Measurements from ENCODE around the gene SNTB2.

Gene SNTB2

GRCh38 chr16:69340095-69340644 is 153.2 kb downstream of the SNTB2 start:
- DNase-seq (ENCODE audit: low read depth in 2 of 2): no peak

- DNase-seq (ENCODE audit: low read depth in 2 of 2): no peak
Observed at GRCh38 chr16:69344171-69344570, 157.2 kb downstream of the SNTB2 start.

- no peak for DNase-seq (ENCODE audit: low read depth in 2 of 2)
Observed at GRCh38 chr16:69345923-69346322, 159.0 kb downstream of the SNTB2 start.

- DNase-seq (ENCODE audit: low read depth in 2 of 2): no peak
Observed at GRCh38 chr16:69346683-69347082, 159.7 kb downstream of the SNTB2 start.

- no peak for DNase-seq (ENCODE audit: low read depth in 2 of 2)
Observed at GRCh38 chr16:69348222-69348621, 161.3 kb downstream of the SNTB2 start.

GRCh38 chr16:69349536-69349935 is 162.6 kb downstream of the SNTB2 start:
- no peak for DNase-seq (ENCODE audit: low read depth in 2 of 2)

GRCh38 chr16:69350536-69351133 is 163.7 kb downstream of the SNTB2 start:
- DNase-seq (ENCODE audit: low read depth in 2 of 2): no peak

- DNase-seq (ENCODE audit: low read depth in 2 of 2): no peak
Observed at GRCh38 chr16:69351309-69352027, 164.5 kb downstream of the SNTB2 start, which contains the start of gene TMED6. TMED6 (minus strand) TSS chr16:69351786; CDS start chr16:69351753, 33 bp downstream.

Measured in activated CD8-positive, alpha-beta memory T cell treated with anti-CD3 and anti-CD28 coated beads for 4 hours (primary cell).